22Rv1 (cell line): ENCODE measurements around the gene KLHL15.

Experiments
- CTCF ChIP-seq: fragments of 450-650 bp; IDR thresholded peaks from 2 replicates; pipeline ENCODE4 v1.5.1; 2017; ENCODE audit warnings: mild to moderate bottlenecking
- ZFX ChIP-seq: fragments of 450-650 bp; IDR thresholded peaks from 2 replicates; pipeline ENCODE4 v1.6.1; 2017; ENCODE audit warnings: antibody characterized with exemption, borderline replicate concordance

- TF ChIP-seq CTCF (no peak), ZFX (no peak)
Observed at GRCh38 chrX:23936180-23936579, 90.8 kb downstream of the KLHL15 start.
